HG03135 (cell line): Measurements from ENCODE around the gene GRM7.

ENCODE experiments used
- ATAC-seq: cut with Tn5 transposase; IDR thresholded peaks from one replicate; pipeline ENCODE4 v1.9.1; 2021; ENCODE audit warnings: mild to moderate bottlenecking, moderate library complexity; ENCODE audit not compliant: unreplicated experiment

Gene GRM7

DNA sequence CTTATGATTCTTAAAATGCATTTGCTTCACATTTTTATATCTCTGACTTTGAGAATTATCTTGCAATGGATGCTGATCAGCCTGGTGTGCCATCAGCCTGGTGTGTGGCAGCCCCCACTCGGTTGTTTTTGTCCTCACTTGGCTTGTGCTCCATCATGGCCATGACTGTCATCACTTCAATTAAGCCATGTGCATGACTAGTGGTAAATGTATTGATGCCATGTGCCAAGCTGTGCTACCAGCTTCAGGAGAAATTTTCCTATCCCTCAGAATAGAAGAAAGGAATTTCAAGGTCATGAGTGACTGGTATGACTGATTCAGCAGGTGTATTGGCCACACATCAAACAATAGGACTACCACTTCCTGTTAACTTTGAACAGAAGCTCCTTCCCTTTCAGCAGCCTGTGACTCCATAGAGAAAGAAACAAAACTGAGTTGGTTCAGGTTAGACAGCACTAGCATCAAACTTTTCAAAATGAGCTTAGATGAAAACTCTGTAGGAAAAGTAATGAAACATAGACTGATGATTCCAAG is 251.7 kb downstream of the GRM7 start:
- no peak for ATAC-seq

DNA sequence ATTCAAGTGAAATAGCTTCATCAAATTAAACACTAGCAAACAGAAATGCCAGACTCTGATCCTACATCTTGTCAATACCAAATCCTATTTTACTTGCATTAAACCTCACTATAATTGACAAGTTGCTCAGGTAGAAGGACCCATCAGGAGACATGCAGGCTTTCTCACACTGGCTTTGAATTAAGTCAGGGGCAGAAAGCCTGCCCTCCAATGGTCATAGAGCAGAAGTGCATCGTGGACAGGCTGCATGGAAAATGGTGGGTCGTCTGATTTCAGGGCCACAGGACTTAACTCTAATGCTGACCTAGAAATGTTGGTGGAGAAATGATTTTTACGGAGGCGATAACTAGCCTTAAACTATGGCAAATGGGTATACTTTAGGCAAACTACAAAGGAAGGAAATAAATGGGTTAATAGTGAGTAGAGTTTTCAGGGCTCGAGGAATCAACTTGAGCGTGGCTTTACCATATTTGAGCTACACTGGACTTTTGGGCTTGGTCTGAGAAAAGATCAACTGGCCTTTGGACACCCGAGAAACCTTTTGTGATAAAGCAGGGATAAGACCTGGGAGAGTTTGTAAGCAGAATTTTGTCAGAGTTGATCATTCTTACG is 283.9 kb downstream of the GRM7 start:
- no peak for ATAC-seq

DNA sequence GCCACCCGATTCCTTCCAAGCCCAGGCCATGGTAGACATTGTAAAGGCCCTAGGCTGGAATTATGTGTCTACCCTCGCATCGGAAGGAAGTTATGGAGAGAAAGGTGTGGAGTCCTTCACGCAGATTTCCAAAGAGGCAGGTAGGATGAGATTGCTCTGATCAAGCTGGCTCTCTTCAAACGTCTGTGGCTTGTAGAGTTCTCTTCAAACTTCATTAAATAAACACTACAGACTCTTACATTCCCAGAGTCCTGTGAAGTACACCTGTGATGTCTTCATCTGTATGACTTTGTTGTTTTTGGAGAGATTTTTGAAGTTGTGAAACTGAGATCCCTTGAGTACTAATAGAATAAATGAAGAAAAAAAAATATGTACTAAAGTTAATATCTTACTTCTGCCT is 285.6 kb downstream of the GRM7 start:
- no peak for ATAC-seq

DNA sequence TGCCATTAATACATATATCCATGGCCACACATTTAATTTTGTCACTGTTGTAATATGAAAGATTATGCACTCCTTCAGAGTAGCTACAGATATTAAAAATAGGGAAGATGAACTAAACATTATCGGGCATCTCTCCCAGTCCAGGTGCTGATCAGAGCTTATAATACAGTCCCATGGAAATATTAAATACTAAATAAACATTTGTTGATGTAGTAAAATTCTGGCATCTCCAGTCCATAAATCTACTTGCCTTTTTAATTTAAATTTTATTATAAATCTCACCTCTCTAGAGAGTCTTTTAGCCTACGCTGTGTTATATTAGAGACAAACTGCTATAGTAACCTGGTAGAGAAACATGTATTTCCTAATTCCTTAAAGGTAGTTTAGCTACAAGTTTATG is 297.6 kb downstream of the GRM7 start:
- ATAC-seq, result no peak

DNA sequence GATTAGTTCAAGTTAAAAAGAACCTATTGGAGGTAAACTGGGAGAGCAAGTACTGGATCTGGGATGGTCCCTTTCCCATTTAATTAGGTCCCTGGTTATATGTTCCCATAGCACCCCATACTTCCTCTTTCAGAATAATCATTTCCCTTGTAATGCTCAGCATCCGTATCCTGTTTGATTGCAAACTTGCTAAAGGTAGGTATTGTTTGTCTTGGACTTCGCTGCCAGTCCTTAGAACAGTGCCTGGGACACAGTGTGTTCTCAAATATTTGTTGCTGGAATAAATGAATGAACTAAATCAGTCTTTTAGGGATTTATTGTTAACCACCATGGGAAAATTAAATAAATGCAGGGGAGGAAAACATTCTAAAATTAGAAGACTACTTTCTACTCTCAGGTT is 299.8 kb downstream of the GRM7 start:
- ATAC-seq, result no peak

DNA sequence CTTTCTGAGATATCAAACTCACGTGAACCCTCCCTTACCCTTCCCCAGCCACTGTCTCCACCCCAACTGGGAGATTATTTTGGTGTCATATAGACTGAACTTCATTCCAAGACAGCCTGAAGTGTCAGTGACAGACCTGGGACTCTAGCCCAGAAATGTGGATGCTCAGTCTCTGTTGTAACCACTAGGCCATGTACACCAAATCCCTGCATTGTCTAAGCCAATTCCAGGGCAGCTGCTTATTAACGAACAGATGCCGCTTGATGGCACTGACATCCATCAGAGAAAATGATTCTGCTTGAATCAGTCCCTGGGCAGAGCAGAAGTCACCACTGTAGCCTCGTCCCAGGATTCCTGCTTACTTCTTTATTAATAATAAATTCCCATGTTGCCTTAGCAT is 305.5 kb downstream of the GRM7 start:
- no peak for ATAC-seq

DNA sequence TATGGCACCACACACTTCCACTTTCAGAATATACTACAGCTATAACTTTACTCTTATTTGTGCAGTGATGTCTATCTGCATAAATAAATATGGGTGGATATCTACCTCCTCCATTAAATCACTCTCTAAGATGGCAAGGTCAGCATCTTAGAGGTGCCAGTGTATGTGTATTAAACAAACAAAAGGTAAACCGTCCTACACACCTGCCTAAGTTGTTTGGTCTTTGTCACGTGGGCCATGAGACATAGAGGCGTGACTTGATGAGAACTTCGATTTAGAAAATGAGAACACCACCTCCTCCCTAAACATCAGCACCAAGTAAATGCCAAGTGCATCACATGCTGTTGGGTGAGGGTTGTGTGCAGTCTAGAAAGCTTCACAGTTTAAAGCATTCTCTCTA is 310.6 kb downstream of the GRM7 start:
- ATAC-seq, result no peak

DNA sequence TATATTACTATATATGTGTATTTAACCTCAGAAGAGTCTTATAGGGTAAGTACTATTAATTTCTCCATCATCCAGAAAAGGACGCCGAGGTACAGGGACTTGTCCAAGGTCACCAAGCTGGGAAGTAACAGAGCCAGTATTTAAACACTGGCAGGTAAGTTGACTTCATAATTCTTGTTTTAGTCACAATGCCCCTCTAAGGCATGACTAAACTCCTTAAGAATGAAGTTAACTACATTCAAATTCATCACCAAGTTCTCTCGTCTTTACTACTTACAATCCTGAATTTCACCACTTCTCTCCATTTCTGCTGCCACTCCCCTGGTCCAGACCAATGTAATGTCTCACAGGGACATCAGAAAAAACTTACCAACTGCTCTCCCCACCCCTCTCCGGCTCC is 312.1 kb downstream of the GRM7 start:
- no peak for ATAC-seq

DNA sequence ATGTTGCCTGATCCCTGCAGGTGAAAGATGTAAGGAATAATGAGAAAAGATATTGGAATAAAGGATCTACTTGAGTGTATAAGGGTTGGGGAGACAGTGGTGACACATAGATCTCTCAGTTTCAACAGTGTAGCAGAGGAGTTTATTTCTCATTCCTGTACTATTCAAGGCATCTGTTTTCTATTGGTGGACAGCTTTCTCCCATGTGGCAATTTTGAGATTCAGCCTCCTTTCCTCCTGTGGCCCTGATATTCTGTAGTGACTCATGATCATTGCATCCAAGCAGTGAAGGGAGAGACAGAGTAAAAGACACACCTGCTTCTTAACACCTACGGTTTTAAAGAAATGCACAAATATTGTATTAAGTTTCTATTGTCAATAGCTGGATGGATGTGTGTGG is 327.6 kb downstream of the GRM7 start:
- ATAC-seq, result no peak

DNA sequence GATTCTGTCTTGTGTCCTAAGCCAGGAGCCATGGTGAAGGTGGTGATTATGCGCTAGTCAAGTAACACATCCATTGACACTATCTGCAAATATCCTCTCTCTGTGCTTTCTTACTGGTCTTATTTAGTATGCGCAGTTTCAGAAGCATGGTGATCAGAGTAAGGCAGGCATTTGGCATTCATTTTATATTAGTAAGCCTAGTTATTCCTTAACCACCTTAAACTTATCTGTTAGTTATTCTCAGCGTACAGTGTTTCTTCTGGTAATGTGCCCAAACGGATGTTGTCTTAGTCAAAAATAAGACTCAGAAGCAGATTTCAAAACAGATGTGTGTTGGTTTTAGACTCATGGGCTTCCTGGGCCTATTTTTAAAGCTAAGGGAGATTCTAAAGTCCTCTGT is 329.2 kb downstream of the GRM7 start:
- peak; percentile 53 for ATAC-seq

DNA sequence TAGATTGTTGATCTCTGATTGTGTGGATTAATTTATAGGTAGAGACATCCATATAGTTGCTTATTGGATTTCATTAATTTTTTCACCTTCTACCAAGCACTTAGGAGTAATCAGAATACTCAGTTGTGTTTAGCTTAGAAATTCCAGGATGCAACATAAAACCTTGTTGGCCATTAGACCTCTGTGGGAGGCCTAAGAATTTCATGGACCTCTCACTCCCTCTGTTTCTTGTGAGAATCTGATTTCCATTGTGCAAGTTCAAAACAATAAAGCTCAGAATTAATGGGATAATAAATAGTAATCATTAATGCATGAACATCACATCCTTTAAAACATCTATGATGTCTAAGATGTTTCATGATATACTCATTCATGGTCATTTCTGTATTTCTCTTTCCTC is 332.4 kb downstream of the GRM7 start:
- ATAC-seq, result no peak

DNA sequence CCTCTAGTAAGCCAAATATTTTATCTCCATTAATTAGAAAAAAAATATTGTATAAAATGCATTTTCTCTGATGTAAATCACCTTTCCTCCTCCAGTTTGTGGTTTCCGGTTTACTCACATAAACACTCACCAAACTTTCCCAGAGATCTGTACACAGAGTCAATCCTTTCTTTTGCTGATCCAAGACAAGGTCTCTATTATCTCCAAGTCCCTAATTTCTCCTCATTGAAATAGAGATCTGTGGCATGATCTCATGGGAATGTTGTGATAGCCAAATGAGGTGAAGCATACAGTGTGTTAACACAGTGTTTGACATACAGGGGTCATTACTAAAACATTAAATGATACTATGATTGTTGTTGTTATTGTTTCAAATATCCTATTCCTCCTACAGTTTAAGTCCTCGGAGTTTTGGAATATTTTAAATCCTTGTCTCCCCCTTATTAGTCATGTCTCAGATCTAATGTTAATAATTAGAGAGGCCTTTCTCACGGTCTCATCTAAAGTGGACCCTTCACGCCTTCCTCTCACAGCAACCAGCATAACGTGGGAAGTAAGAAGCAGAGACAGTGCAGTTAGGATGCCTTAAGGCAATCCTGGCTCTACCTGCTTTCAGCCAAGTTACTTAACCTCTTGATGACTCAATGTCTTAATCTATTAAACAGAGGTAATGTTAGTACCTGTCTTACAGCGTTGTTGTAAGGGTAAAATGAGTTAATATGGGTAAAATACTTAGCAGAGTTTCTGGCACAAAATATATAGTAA is 333.3 kb downstream of the GRM7 start:
- no peak for ATAC-seq

DNA sequence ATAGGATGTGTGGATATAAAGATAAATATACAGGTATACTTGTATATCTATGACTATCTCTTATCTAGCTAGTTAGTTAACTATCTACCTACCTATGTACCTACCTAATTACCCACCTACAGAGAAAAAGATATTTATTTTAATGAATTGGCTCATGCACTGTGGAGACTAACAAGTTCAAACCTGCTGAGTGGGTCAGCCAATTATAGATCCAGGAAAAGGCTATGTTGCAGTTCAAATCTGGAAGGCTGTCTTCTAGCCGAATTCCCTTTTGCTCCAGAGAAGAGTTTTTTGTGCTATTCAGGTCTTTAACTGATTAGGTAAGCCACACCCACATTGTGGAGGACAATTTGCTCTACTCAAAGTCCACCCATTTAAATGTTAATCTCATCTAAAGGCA is 335.0 kb downstream of the GRM7 start:
- no peak for ATAC-seq

DNA sequence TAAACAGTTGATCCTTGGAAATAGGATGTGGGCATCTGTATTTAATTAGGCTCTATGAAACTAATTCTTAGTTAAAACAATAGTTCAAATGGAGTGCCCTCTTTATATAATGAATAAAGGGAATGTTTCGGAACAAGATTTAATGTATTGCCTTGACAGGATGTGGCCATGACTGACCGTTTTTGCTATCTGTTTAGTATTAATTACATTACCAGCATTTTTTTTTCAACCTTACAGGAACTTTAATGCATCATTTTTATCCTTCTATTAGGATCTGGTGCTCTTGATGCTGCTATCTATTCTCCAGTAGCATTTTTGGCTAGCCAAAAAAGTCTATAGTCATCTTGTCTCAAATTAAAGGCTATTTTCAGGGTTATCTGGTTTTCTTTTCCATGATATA is 340.9 kb downstream of the GRM7 start:
- ATAC-seq, result no peak

DNA sequence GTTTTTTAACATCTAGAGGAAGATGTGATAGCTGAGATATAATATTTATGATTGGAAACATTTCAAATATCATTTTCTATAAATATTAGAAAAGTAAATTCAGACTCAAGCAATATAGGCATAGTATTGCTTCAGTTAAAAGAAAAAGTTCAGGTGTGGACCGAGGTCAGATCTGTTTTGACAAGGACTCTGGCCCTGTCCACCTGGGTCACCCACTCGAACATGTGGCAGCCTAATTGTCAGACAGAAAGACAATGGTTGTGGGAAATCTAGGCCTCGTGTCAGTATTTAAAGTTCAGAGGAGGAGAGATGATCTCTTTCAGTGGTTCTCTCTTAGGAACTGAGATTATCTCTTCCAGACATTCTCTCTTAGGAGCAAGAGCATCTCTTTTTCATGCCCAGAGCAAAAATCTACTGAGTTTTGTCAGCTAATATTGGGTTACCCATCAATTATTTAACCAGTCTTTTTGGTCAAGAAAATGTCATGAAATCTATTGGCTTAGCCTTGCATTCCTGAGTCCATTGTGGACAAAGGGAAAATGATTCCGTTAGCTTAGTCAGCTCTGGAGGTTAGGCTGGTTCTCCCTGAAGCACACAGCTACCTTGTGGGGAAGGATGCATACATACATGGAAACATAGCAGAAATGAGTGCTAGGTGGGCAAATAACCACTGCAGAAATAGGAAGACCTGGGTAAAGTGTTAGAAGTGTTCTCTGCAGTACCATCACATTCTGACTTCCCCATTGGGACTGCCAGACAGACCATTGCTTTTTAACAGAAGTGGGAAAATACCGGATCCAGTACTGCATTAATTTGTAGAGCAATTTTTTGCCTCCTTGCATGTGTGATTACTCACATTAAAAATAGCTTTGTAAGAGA is 343.3 kb downstream of the GRM7 start:
- ATAC-seq, result peak; percentile 38

DNA sequence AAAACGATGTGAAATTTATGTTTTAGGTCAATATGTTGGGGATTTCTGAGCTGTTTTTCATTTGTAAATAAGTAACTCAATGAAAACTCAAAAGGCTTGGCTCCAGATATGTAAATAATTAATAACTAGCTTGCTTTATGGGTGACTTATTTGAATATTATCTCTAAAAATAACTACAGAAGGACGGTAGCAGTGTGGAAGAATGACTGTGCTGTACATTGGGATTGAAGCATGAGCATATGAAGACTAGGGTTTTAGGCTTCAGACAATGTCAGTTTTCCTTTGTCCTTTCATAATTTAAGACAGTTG is 343.9 kb downstream of the GRM7 start:
- ATAC-seq, result peak; percentile 48

DNA sequence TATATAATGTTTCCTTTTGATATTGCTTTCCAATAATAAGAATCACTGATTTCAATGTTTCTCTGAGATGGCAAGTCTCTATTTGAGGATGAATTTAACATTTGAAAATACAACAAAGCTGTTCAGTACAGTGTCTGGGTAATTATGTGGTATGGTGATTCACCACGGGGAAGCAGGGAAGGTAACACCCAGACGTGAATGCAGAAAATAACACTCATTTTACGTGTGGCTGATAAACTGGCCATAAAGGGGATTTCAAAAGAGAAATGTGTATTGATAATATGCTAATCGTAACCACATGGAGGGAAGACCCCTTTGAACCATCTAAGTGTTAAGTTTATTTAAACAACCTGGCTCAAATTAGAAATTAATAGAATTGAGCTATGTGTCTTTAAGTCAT is 344.6 kb downstream of the GRM7 start:
- peak; percentile 53 for ATAC-seq

DNA sequence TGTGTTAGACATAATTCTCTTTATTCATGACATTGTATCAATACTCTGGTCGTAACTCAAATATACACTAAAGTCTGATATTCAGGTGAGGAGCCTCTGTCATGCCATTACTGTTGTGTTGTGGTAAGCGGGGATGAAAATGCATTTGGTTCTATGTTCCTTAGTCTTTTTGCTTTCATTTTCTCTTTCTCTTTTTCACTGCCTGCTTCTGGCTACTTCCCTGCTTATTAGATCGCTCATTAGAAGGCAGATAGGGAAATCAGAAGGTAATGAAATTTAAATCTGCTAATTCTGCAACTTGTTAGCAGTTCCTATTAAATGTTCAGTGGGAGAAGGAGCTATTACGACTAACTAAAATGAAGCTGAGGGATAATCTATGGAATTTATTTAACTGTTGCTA is 345.0 kb downstream of the GRM7 start:
- ATAC-seq, result peak; percentile 60

DNA sequence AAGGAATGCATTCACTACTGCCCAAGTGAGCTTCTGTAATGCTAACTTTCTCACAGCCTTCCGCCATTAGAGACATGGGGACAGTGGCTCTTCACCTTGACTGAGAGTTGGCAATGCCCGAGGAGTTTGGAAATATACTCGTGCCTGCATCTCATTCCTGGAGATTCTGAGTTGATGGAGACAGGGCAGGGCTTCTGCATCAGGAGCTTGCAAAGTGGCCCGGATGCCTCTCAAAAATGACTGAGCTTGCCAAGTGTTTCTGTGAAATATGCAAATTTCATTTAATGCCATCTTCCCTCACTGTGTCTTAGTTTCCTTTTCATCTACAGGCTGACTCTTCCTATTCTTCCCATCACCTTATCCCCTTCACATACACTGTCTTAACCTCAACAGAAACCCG is 346.2 kb downstream of the GRM7 start:
- ATAC-seq, result no peak

DNA sequence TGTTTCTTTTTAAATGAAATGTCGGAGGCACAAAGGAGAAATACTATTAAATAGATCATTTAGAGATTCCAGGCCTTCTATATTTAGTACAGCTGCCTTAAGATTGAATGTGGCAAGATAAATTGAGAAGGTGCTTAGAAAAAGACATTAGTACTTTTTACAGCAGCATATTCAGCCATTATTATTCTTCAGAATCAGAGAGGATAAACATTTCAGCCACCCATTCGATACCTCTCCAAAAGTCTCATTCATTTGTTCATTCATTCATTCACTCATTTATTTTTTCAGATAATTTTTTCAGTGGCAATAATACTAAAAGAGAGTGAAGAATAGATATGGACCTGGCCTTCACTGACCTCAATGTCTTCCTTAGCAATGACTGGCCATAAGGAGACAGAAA is 347.0 kb downstream of the GRM7 start:
- ATAC-seq, result no peak

DNA sequence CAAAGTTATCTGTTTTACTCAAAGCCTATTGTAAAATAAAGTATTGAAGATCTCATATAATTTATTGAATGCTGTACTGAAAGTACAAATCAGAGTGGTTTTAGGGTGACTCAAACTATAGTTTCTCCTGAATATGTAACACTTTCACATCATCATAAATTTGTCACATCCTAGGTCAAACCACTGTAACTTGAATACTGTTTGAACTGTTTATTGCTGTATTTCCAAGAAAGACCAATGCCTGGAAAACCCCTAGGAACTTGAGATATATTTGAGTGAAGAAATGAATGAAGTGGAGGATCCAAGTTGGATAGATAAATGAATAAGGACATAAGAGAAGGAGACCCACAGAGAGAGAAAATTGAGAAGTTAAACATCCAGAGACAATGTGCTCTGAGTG is 348.2 kb downstream of the GRM7 start:
- ATAC-seq, result no peak

DNA sequence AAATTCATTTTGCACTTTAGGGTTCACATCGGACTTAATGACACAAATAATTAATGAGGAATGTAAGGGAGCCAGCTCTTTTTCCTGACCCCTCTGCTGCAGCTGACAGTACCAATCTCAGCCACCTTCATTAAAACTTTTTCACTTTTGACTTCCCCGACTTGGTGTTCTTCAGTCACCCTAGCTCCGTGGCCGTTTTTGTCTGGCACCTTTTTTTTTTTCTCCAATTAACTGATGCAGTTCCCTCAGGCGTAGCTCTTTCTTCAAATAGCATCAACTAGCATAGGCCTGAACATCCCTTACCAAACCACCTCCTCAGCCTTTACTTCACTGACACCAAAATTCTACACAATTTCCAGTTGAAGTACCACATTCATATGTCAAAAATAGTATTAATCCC is 350.8 kb downstream of the GRM7 start:
- no peak for ATAC-seq
